ENCODE measurements around the gene KNL1.

DNA sequence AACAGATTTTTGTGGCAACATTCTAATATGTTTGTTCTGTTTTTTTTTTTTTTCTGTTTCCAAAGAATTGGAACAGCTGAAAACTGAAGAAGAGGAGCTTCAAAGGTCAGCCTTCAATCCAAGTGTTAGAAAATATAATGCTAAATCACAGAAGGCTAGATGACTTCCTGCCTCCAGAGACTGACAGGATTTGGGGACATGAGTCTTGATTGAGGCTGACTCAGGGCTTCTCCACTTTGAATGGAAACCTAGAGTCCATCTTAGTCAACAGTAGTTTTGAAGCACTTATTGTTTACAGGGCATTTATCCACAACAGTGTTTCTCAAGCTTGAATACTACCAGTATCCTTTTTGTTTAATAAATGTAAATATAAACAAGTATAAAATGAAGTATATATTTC lies 56.4 kb downstream of the KNL1 start:
- no peak for TF ChIP-seq POLR2AphosphoS5 (IDR thresholded peaks at IDR 0.05; ENCODE audit: low read depth, low read length)
- no peak for TF ChIP-seq JUN (IDR thresholded peaks at IDR 0.05; ENCODE audit: low read depth, low read length)
- TF ChIP-seq RAD21 (IDR thresholded peaks at IDR 0.05 in 1 of 2, conservative IDR thresholded peaks at IDR 0.05 in 1 of 2; ENCODE audit: low read depth in 2 of 2, low read length in 2 of 2), result no peak
- no peak for TF ChIP-seq POLR2A (IDR thresholded peaks at IDR 0.05; ENCODE audit: control extremely low read depth in 1 of 2, low read depth in 2 of 2, low read length in 2 of 2)

All from H1 (cell line).